Fibroblast of pulmonary artery (primary cell): ENCODE data around the gene LMF1.

ENCODE experiments used
- DNase-seq: peaks from one replicate; pipeline ENCODE4 v3.0.0-alpha.2; 2010; ENCODE audit warnings: low read depth
- H3K4me3 ChIP-seq: replicated peaks from 2 replicates; pipeline ENCODE4 v1.5.1; 2011; ENCODE audit warnings: low read depth, mild to moderate bottlenecking, control low read depth, low read length, moderate library complexity
- CTCF ChIP-seq: IDR thresholded peaks from 2 replicates; pipeline ENCODE4 v1.5.1; 2011; ENCODE audit warnings: mild to moderate bottlenecking, control low read depth, low read length, inconsistent platforms; ENCODE audit errors: missing control alignments

Gene LMF1

GRCh38 chr16:836221-836620 is 134.6 kb downstream of the LMF1 start:
- no peak for TF ChIP-seq CTCF
- H3K4me3 ChIP-seq, result no peak overlapping the region
- no peak for DNase-seq

DNA sequence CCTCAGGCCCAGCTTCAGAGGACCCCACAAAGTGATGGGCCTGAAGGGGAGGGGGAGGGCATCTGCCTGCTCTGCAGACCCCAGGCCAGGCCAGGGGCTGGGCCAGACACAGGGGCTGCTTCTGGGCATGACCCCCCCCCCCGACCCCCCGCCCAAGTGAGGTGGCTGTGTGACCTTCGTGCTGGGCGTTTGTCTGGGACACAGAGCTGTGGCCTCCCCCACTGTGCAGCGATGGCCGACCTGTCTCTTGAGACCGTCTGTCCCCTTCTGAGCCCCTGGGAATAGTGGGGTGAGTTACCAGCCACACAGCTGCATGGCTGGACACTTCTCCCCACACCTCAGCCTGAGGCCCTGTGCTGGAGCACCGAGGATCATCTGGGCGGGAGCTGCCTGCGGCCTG is 135.4 kb downstream of the LMF1 start:
- no peak for DNase-seq
- TF ChIP-seq CTCF, result no peak
- no peak overlapping the region for H3K4me3 ChIP-seq

DNA sequence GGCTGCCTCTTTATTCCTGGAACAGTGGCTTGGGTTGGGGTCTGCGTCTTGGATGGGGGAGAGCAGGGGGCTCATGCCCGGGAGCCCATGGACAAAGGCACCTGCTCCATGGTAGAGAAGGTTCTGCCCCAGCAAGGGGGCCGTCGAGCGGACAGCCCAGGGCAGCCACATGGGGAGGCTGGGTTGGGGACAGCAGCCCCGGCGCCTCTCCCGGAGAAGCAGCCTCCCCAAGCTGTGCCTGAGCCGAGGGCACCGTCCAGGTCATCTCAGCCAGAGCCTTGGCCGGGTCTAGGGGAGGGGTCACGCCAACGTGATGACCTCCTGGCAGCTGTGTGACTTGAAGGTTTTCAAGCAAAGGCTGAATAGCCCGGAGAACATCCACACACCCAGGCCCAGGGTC is 137.4 kb downstream of the LMF1 start:
- no peak for TF ChIP-seq CTCF
- no peak for DNase-seq
- H3K4me3 ChIP-seq, result no peak overlapping the region

GRCh38 chr16:832652-833336 is 138.0 kb downstream of the LMF1 start:
- no peak for TF ChIP-seq CTCF
- no peak for DNase-seq

GRCh38 chr16:831571-832413 is 139.0 kb downstream of the LMF1 start:
- DNase-seq, result no peak
- no peak overlapping the region for H3K4me3 ChIP-seq
- TF ChIP-seq CTCF, result no peak

More at GRCh38 chr16:832652-833336, 138.0 kb downstream of the LMF1 start:
- H3K4me3 ChIP-seq, result no peak overlapping the region

- TF ChIP-seq CTCF, result no peak
- DNase-seq, result no peak
- H3K4me3 ChIP-seq, result no peak overlapping the region
Measured at GRCh38 chr16:830871-831570, 139.8 kb downstream of the LMF1 start.
